Measurements from ENCODE around the gene SLFN11.

The SLFN11 gene

GRCh38 chr17:35390663-35391062 is 17.2 kb upstream of the SLFN11 start:
- TF ChIP-seq CTCF (IDR thresholded peaks at IDR 0.05; ENCODE audit: low read depth, low read length, missing control alignments): no peak
- no peak for DNase-seq (ENCODE audit: low read depth)
- no peak overlapping the region for H3K4me3 ChIP-seq (ENCODE audit: low read depth, low read length)

GRCh38 chr17:35390156-35390555 is 16.7 kb upstream of the SLFN11 start:
- TF ChIP-seq CTCF (IDR thresholded peaks at IDR 0.05; ENCODE audit: low read depth, low read length, missing control alignments): no peak
- no peak for DNase-seq (ENCODE audit: low read depth)
- no peak overlapping the region for H3K4me3 ChIP-seq (ENCODE audit: low read depth, low read length)

GRCh38 chr17:35387496-35387895 is 14.1 kb upstream of the SLFN11 start:
- no peak for TF ChIP-seq CTCF (IDR thresholded peaks at IDR 0.05; ENCODE audit: low read depth, low read length, missing control alignments)
- H3K4me3 ChIP-seq (ENCODE audit: low read depth, low read length): no peak overlapping the region
- DNase-seq (ENCODE audit: low read depth): no peak

GRCh38 chr17:35377706-35378105 is 4.3 kb upstream of the SLFN11 start:
- DNase-seq (ENCODE audit: low read depth): no peak
- no peak for TF ChIP-seq CTCF (IDR thresholded peaks at IDR 0.05; ENCODE audit: low read depth, low read length, missing control alignments)
- H3K4me3 ChIP-seq (ENCODE audit: low read depth, low read length): no peak overlapping the region

- no peak for DNase-seq (ENCODE audit: low read depth)
- no peak overlapping the region for H3K4me3 ChIP-seq (ENCODE audit: low read depth, low read length)
- TF ChIP-seq CTCF (IDR thresholded peaks at IDR 0.05; ENCODE audit: low read depth, low read length, missing control alignments): no peak
Observed at GRCh38 chr17:35377068-35377467, 3.6 kb upstream of the SLFN11 start.

- TF ChIP-seq CTCF (IDR thresholded peaks at IDR 0.05; ENCODE audit: low read depth, low read length, missing control alignments): no peak
- H3K4me3 ChIP-seq (ENCODE audit: low read depth, low read length): no peak overlapping the region
- no peak for DNase-seq (ENCODE audit: low read depth)
Observed at GRCh38 chr17:35376245-35376644, 2.8 kb upstream of the SLFN11 start.

GRCh38 chr17:35374766-35375344 is 1.4 kb upstream of the SLFN11 start:
- H3K4me3 ChIP-seq (ENCODE audit: low read depth, low read length): peak overlapping the region; percentile 60; the same call in 1 of the 2 replicates

More at GRCh38 chr17:35374766-35375344, 1.4 kb upstream of the SLFN11 start:
- TF ChIP-seq CTCF (IDR thresholded peaks at IDR 0.05; ENCODE audit: low read depth, low read length, missing control alignments): no peak
- DNase-seq (ENCODE audit: low read depth): no peak
